GM10266 (cell line): ENCODE results near the gene ARL15.

Source experiments
- DNase-seq: peaks from one replicate; pipeline ENCODE4 v3.0.0; 2012; ENCODE audit errors: extremely low spot score
- CTCF ChIP-seq: IDR thresholded peaks from 2 replicates; pipeline ENCODE4 v1.5.1; 2012; ENCODE audit warnings: mild to moderate bottlenecking, low read depth; ENCODE audit not compliant: control insufficient read depth, insufficient read depth; ENCODE audit errors: missing control alignments

Gene ARL15

GRCh38 chr5:54261596-54261995, 48.8 kb downstream of the ARL15 start:
- DNase-seq, result no peak
- no peak for TF ChIP-seq CTCF

DNA sequence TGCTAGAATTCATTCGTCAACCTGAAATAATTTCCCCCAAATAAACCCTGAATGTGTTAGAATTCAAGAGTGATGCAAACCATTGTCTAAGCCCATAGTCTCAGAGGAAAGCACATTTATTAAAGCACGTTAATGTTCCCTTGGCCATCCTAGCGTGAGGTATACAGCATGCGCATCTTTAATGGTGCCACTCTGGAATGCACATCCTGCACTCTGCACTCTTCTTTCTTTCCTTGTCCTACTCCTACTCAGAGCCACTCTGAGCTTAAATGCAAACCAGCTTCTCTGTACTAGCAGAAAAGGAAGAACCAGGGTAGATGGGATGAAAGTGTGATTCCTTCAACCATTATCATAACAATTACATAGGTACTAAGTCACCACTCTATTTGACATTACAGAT, 50.4 kb downstream of the ARL15 start:
- TF ChIP-seq CTCF, result no peak
- DNase-seq, result no peak

- no peak for DNase-seq
- TF ChIP-seq CTCF, result no peak
Observed at GRCh38 chr5:54259090-54259489, 51.3 kb downstream of the ARL15 start.

DNA sequence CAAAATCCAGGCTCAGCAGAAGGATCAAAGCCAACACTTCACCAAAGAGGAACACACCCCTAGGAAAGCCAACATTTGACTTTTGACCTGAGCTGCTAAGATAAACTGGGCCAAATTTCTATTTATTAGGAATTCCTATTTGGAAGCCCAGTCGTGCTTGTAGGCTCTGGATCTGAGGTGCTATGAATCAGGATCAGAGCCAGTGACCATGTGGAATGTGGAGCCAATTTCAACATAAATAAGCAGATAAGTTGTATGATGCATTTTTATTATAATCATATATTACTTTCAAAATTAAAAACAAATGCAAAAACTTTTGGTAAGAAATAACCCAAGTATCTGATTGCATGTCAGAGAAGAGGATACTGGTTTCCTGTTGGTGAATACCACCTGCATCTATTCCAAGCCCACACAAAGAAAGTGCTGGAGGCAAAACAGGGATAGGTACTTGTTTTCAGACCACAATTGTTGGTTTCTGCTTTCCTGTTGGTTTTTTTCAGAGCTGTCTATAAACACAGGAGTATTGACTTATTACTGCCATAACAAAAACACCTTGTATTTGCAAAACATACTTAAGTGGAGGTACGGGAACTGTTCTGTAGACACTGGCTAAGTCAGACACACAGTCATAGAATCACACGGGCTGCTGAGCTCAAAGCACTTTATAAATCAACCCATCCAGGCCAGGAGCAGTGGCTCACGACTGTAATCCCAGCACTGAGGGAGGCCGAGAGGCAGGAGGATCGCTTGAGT, 52.8 kb downstream of the ARL15 start:
- DNase-seq, result no peak

GRCh38 chr5:54254482-54255198, 55.7 kb downstream of the ARL15 start:
- DNase-seq, result no peak
- TF ChIP-seq CTCF, result no peak

More for the DNA sequence above, 52.8 kb downstream of the ARL15 start:
- TF ChIP-seq CTCF, result no peak

- DNase-seq, result no peak
- TF ChIP-seq CTCF, result no peak
Observed at GRCh38 chr5:54251981-54252380, 58.4 kb downstream of the ARL15 start.
